Measurements from ENCODE around the gene CACNA1D.
A peak's percentile ranks its signal among the peaks of the same experiment; 100 is the strongest.

The CACNA1D gene

GRCh38 chr3:53766706-53767105, 272.3 kb downstream of the CACNA1D start:
- no peaks in the 10 kb centered on the region for H4K20me1 ChIP-seq (ENCODE audit: low read depth, low read length)
- H3K27me3 ChIP-seq (ENCODE audit: low read length), result no peaks in the 10 kb centered on the region

GRCh38 chr3:53768478-53769459, 274.4 kb downstream of the CACNA1D start:
- Histone ChIP-seq H3K9me2 (replicated peaks; ENCODE audit: insufficient read depth, low read length) (no peaks in the 10 kb centered on the region), H3K9me3 (ENCODE audit: insufficient read depth, low read length) (no peaks in the 10 kb centered on the region), H3K79me2 (ENCODE audit: insufficient read depth, low read length) (no peaks in the 10 kb centered on the region), H3K27me3 (ENCODE audit: low read length) (no peaks in the 10 kb centered on the region), H3K36me3 (ENCODE audit: low read length) (no peaks in the 10 kb centered on the region), H3K27ac (ENCODE audit: low read depth, low read length) (no peak overlapping the region), H4K20me1 (ENCODE audit: low read depth, low read length) (no peaks in the 10 kb centered on the region), H2AFZ (ENCODE audit: low read depth, low read length, severe bottlenecking) (peak overlapping the region; percentile 61), H3K4me2 (ENCODE audit: low read depth, low read length, poor library complexity, severe bottlenecking) (peak overlapping the region; percentile 12), H3K9ac (ENCODE audit: low read length) (no peak overlapping the region; the same call in 1 of the 2 replicates), H3K4me3 (ENCODE audit: insufficient read depth, low read length, poor library complexity, severe bottlenecking) (no peak overlapping the region), H3F3A (ENCODE audit: insufficient read depth) (no peaks in the 10 kb centered on the region)
- TF ChIP-seq EZH2phosphoT487 (conservative IDR thresholded peaks at IDR 0.05; ENCODE audit: low read length) (no peak), CTCF (IDR thresholded peaks at IDR 0.05; ENCODE audit: insufficient read depth, low read length, poor library complexity, severe bottlenecking) (no peak)

More at GRCh38 chr3:53766706-53767105, 272.3 kb downstream of the CACNA1D start:
- no peaks in the 10 kb centered on the region for H3F3A ChIP-seq (ENCODE audit: insufficient read depth)
- TF ChIP-seq CTCF (IDR thresholded peaks at IDR 0.05; ENCODE audit: insufficient read depth, low read length, poor library complexity, severe bottlenecking) (no peak), EZH2phosphoT487 (conservative IDR thresholded peaks at IDR 0.05; ENCODE audit: low read length) (no peak)
- no peaks in the 10 kb centered on the region for H3K9me3 ChIP-seq (ENCODE audit: insufficient read depth, low read length)
- H3K27ac ChIP-seq (ENCODE audit: low read depth, low read length), result no peak overlapping the region
- no peak overlapping the region for H3K4me2 ChIP-seq (ENCODE audit: low read depth, low read length, poor library complexity, severe bottlenecking)
- no peaks in the 10 kb centered on the region for H3K79me2 ChIP-seq (ENCODE audit: insufficient read depth, low read length)
- H3K9ac ChIP-seq (ENCODE audit: low read length), result no peak overlapping the region
- no peaks in the 10 kb centered on the region for H3K9me2 ChIP-seq (replicated peaks; ENCODE audit: insufficient read depth, low read length)
- no peak overlapping the region for H3K4me3 ChIP-seq (ENCODE audit: insufficient read depth, low read length, poor library complexity, severe bottlenecking)
- no peak overlapping the region for H2AFZ ChIP-seq (ENCODE audit: low read depth, low read length, severe bottlenecking)
- no peaks in the 10 kb centered on the region for H3K36me3 ChIP-seq (ENCODE audit: low read length)

GRCh38 chr3:53772562-53772961, 278.2 kb downstream of the CACNA1D start:
- Histone ChIP-seq H3K9me2 (replicated peaks; ENCODE audit: insufficient read depth, low read length) (no peaks in the 10 kb centered on the region), H3F3A (ENCODE audit: insufficient read depth) (no peaks in the 10 kb centered on the region), H2AFZ (ENCODE audit: low read depth, low read length, severe bottlenecking) (no peak overlapping the region)

More at GRCh38 chr3:53772562-53772961, 278.2 kb downstream of the CACNA1D start:
- no peak overlapping the region for H3K4me2 ChIP-seq (ENCODE audit: low read depth, low read length, poor library complexity, severe bottlenecking)
- H3K4me3 ChIP-seq (ENCODE audit: insufficient read depth, low read length, poor library complexity, severe bottlenecking), result no peak overlapping the region
- TF ChIP-seq CTCF (IDR thresholded peaks at IDR 0.05; ENCODE audit: insufficient read depth, low read length, poor library complexity, severe bottlenecking), result no peak
- no peak for TF ChIP-seq EZH2phosphoT487 (conservative IDR thresholded peaks at IDR 0.05; ENCODE audit: low read length)
- no peaks in the 10 kb centered on the region for H3K79me2 ChIP-seq (ENCODE audit: insufficient read depth, low read length)
- no peaks in the 10 kb centered on the region for H3K36me3 ChIP-seq (ENCODE audit: low read length)
- no peaks in the 10 kb centered on the region for H3K9me3 ChIP-seq (ENCODE audit: insufficient read depth, low read length)
- no peaks in the 10 kb centered on the region for H4K20me1 ChIP-seq (ENCODE audit: low read depth, low read length)
- no peak overlapping the region for H3K9ac ChIP-seq (ENCODE audit: low read length)
- H3K27ac ChIP-seq (ENCODE audit: low read depth, low read length), result no peak overlapping the region
- no peaks in the 10 kb centered on the region for H3K27me3 ChIP-seq (ENCODE audit: low read length)

Measured in SU-DHL-6 (cell line).